GM19395 (cell line): ENCODE data around the gene ECEL1.

ENCODE experiments used
- ATAC-seq: cut with Tn5 transposase; IDR thresholded peaks from one replicate; pipeline ENCODE4 v1.9.1; 2021; ENCODE audit warnings: mild to moderate bottlenecking, moderate library complexity; ENCODE audit not compliant: unreplicated experiment

Gene ECEL1

DNA sequence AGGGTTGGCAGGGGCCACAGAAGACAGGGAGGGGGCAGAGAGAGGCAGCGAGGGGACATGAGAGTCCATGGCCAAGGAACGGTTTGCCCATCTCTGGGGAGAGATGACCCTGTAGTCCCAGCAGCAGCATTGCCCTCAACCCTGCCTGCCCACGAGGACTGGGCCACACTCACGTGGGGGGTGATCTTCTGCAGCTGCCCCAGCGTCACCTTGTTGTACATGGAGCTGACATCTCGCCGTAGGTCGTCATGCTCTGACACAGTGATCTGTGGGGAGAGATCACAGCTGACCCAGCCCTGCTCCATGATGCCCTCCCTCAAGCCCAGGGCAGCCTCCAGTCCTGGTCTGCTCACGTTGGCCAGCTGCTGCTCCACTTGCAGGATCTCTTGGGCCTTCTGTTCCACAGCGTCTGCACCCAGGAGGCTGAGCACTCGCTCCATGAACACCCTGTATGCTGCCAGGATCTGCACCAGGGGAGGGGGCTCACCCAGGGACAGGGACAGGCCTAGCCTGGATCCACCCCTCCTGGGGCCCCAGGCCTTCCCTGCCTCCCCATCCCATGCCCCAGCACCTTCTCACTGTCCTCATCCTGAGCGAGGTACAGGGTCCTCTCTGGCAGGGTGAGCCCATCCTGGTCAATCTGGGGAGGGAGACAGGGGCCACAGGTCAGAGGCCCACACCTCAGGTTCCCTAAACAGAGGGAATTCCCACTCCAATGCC, 2.8 kb downstream of the ECEL1 start:
- ATAC-seq: no peak

DNA sequence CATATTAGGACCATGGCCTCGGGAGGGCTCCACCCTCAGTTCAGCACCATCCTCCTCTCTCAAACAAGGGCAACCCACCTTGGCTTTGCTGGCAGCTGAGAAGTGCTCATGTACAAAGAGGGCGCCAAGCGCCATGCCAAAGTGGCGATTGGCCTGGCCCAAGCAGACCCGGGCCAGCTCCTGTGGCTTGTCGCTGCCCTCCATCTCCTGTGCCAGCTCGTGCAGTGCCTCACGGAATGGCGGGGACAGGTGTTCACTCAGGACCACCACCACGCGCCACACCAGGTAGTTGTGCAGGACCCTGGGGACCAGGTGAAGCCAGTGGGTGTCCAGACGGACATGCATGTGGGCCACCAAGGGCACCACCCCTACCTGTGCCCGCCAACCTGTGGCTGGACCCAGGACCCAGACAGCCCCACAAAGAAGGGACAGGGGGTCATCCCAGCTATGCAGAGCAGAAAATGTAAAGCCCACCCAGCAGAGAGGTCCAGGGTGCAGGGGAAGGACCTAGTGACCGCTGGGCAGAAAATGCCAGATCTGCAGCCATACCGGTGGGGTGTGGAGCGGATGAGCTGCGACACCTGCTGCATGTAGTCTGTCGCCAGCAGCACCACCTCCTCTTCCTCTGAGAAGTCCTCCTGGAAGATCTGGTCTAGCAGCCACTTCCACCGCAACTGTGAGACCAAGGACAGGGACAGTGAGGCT, 3.6 kb downstream of the ECEL1 start:
- ATAC-seq: no peak

DNA sequence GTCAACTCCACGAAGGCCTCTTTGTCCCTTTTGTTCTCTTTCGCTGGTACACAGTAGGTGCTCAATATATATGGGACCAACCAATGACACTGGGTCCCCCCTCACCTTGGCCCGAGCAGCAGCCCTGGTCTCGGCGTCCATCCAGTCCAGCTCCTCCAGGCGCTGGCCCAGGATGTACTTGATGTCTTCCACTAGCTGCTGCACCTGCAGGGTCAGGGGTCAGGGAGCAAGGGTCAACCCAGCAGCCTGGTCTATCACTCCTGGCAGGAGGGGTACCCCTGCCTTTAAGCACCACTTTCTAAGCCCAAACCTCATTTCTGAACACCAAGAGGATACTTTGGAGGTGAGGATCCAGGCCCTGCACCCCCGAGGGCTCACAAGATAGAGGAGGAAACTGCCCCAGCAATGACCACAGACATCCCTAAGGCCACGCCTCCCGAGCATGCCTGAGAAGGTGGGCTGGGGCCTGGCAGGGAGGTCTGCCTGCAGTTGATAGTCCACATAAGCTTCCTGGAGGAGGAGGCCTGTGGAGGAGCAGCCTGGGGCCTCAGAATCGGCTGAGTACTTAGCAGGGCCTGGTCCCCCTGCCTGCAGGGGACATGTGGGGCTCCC, 4.2 kb downstream of the ECEL1 start:
- ATAC-seq: no peak

DNA sequence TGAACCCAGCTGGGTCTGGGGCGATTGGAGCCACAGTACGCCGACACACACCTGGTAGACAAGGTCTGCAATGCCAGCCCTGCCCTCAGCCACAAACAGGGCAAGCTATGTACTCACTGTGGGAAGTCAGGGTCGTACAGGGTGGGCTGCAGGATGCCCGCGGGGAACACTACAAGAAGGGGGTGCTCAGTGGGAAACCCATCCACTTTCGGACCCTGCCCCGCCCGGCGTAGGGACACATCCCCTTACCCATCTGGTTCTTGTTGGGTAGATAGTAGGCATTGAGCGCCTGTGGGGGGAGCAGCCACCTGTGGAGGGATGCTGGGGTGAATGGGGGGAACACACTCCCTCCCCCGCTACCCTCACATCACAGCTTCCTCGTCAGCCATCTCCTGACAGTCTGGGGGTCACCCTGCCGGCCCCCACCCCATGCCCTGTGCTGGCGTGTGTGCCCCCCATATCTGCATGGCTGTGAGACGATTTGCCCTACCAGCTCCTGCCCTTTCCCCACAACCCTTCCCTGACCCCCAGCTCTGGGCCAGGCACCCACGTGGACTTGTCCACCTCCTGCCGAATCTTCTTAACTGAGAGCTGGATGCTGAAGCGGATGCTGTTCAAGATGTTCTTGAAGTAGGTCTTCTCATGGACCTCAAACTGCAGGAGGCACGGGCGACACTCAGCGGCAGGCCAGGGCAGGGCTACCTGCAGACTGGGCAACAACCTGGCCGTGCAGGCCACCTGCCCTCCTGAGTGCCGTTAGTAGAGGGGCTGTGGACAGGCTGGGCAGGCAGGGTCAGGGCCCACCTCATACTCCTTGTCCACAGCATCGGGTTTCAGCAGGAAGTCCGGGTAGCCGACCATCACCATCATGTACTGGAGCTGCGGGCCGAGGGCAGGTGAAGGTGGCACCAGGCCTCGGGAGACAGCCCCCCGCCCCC, 5.1 kb downstream of the ECEL1 start:
- no peak for ATAC-seq

DNA sequence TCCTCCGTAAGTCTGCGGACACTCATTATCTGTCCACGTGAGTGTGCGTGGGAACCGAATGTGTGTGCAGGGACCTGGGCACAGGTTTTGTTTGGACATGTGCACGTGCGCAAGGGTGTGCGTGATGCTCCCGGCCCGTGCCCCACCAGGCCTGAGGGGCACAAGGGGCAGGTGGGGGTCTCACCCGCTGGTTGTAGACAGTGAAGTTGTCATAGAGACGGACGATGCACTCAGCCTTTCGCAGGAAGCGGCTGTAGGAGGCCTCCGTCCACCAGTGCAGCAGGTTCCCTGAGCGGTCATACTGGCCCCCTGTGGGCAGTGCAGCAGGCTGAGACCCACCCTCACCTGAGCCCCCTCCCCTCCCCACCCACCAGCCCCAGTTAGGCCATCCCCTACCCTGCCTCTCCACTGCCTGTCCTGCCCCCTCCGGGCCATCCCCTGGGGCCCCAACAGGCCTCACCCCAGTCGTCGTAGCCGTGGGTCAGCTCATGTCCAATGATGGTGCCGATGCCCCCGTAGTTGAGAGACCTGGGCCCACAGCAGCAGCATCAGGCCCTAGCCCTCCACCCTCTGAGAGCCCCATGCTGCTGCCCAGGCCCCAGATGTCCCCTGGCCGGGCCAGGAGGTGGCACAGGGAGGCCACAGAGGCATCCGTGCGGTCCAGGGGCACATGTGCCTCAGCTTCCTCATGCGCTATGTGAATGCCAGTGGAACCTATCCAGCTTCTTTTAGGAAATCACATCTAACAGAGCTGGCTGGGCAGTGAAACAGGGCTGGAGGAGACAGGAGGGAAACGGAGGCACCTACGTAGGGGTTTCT, 6.1 kb downstream of the ECEL1 start:
- ATAC-seq: no peak

DNA sequence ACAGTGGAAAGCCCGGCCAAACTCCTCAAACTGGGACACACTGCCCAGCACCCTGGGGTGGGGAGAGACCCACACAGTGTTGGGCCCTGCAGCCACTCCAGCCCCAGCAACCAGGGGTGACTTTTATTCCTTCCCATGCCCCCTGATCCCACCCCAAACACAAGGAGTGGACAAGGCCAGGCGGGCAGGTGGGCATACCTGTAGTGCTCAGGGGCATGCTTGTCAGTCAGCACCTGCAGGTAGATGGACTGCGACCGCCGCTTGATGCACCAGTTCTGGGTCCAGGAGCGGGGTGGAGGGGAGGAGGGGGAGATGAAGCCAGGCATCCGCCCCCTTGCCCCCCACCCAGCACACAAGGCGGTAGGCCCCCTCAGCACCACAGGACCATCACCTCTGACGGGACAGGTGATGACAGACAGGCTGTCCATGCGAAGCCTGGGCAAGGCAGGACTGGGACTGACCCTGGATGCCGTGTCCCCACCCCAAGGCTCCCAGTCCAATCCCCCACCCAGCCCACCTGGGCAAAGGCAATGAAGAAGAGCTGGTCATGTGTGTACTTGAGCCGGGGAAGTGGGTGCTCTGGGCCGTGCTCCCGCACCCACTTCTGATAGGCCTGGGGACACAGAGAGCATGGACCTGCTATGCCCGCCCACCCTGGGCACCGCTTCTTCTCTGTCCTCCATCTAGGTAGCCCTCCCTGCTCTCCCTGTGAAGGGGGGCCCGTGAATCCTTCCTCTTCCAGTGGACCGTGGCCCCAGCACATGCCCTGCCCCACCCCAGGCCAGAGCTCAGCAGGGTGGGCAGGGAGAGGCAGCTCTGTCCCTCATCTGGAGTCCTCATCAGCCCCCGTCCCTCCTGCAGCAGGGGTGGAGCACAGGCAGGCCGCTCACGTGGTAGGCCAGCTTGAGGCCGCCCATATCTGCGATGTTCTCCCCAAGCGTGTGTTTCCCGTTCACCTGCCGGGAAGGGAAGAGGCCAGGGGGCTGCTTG, 7.1 kb downstream of the ECEL1 start:
- no peak for ATAC-seq

DNA sequence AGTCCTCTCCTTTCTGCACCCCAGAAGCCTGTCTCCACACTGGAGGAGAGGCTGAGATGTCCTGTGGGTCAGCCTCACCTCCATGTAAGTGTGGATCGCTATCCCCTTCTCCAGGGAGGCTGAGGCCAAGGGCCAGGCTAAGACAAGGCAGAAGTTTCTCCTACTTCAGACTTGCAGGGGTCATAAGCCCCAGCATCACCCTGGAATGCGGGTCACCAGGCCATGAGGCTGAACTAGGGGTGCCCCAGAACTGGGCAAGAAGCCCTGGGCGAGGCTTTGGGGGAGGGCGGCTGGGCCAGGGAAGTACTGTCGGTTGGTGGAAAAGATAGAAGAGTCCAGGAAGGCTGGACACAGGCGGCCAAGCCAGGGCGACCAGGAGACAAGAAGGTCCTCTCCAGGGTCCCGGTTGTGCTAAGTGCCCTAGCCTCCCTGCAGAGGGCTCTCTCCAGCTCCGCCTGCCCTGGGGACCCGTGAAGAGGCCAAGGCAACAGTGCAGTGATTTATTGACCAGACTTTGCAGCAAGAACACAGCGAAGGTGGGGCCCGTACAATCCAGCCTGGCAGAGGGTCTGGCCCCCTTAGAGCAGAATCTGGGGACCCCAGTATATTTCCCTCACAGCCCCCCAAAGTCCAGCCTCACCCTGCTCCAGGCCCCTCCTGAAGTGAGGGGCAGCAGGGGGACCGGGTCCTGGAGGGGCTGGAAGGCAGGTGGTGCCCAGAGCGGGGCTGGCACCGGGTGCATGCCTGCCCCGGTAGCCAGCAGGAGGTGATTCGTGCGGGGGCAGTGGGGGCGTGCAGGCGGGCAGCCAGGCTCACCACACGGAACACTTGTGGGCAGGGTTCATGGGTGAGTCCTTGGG, 8.1 kb downstream of the ECEL1 start:
- ATAC-seq: no peak

DNA sequence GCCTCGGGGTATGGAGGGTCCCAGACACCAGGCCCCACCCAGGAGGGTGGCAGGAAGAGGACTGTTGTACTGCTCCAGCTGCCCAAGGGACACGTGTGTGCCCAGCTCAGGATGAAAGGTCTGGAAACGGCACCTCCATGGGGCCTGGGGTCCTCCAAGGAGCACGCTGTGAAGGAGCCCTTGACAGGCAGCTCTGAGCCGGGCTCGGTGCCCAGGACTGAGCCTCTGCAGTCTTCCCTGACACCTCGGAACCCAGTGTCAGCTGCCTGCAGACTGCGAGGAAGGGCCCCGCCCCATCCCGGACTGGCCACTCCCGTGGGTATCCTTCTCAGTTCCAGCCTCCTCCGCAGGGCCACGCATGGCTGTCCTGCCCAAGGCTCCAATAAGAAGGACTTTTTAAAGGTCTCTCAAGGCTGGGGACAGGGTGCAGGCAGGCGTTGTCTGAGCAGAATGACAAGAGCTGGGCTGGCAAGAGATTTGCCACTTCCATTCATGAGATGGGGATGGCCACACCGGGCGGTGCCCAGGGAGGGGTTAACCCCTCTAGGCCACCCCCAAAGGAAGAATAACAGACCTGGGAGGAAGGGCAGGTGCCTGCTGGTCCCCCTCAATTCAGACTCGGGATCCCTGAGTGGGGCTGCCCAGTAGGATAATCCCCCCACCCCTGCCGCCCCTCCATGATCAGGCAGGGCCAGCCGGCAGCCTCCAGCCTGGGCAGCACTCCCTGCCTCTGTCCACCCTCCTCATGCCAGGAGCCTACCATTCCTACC, 8.9 kb downstream of the ECEL1 start:
- ATAC-seq: no peak

DNA sequence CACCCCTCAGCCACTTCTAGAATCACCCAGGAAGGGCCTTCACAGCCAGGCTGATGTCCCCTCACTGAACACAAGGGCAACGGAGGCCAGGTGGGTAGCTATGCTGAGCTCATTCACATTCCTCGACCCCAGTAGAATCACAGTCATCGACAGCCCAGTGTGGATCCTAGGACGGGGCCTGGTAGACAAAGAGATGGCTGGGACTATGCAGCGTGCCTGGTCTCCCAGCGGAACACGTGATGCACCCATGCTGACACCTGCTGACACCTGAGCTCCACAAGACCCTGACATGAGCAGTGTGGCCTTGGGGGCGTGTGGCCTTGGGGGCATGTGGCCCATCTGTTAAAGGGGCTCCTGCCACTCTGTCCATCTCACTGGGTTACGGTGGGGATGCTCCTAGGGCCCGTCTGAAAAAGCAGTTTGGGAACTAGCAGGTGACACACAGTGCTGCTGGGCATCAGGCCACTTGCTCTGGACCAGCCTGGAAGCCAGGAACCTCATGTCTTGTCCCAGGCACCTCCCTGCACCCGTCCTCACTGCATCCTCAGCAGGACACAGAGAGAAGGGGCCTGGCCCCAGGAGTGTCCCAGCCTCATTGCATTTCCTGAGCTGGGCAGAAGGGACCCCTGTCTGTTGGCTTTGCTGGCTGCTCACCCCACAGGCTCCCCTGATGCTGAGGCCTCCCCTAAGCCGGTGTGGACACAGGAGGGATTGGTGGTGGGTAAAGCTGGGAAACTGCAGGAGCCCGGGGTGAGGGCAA, 9.7 kb downstream of the ECEL1 start:
- ATAC-seq: no peak

DNA sequence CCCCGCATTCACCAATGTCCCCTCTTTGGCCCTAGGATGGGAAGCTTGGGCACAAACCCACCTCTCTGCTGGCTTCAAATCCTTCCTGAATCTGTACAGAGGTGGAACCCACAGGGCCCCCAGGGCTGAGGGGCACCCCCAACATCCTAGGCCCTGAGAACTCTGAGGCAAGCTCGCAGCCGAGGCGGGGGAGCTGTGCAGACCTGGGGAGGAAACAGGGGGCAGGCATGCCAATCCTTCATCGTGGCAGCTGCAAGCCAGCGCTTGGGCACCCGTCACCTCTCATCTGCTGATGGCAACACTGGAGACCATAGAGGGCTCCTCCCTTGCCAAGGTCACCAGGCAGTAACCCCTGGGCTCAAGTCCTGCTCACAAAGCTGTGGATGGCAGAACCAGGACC, 10.8 kb downstream of the ECEL1 start:
- ATAC-seq: no peak

DNA sequence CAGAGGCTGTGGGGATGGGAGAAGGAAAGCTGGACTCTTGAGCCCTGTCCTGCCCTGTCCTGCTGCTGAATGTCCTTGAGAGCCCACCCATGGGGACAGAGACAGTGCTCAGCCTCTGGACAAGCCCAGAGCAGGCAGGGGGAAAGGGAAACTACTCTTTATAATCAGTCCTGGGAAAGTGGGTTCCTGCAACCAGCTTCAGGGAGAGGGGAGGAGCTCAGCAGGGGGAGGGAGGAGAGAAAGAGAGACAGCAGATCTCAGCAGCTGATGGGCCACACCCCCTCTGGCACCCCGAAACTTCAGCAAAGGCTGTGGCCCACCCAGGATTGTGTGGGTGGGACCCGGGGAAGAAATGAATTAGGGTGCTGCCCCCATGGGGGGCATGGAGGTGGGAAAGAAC, 11.6 kb downstream of the ECEL1 start:
- ATAC-seq: no peak

DNA sequence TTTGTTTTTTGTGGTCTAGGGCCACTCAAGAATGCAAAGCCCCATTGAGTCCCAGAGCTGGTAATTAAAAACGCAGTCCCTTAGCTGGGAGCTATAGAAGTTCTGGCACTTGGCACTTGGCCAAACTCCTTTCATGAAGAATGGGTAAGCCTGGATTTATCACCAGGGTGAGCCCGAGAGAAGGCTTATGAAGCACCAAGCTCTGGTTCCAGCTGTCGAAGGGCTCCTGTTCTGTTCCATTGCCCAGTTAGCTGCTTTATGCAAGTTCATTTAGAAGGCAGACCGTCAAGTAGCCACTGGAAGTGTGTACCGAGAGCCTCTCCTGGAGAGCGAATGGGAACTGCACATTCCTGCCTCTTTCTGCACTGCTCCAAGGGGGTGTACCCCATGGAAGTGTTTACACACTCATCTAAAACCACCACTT, 14.2 kb downstream of the ECEL1 start:
- no peak for ATAC-seq

DNA sequence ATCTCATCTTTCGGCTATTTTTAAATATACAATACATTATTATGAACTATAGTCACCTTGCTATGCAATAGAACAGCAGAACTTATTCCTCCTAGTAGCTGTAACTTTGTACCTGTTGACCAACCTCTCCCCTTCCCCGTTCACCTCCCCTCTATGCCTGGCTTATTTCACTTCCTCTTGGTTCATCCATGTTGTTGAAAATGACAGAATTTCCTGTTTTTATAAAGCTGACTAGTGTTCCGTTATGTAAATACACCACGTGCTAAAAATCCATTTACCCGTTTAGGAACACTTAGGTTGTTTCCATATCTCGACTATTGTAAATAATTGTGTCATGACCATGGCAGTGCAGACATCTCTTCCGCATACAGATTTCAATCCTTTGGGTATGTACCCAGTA, 21.4 kb downstream of the ECEL1 start:
- no peak for ATAC-seq

DNA sequence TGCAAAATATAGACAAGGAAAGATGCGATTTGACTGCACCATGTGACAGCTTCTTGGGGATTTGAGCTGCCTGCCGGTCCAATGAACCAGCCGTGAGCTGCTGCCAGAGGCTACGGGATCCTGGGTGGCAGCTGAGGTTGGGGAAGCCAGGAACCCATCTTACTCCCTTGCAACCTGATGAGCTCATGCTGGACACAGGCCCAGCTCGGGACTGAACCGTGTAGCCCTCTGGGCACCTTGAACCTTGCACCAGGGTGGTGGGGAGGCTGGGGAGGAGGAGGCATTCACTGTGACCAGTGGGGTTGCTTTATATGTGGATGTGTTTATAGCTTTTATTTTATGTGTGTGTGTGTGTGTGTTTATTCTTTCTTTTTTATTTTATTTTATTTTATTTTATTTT, 22.6 kb downstream of the ECEL1 start:
- ATAC-seq: no peak

DNA sequence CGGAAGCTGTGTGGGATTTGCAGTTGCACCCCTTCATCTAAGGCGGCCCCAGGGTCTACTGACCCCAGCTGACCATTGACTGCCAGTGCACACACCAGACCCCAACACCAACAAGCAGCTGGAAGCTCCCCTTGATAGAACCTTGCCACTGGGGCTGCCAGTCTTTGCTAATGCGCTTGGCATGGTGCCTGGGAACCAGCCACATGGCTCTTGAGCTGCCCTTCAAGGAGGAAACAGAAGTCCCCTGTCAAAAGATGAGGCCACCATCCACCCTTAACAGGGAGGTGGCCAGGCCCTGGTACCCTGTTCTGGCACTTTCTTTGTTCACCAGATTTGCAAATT, 23.1 kb downstream of the ECEL1 start:
- ATAC-seq: no peak

DNA sequence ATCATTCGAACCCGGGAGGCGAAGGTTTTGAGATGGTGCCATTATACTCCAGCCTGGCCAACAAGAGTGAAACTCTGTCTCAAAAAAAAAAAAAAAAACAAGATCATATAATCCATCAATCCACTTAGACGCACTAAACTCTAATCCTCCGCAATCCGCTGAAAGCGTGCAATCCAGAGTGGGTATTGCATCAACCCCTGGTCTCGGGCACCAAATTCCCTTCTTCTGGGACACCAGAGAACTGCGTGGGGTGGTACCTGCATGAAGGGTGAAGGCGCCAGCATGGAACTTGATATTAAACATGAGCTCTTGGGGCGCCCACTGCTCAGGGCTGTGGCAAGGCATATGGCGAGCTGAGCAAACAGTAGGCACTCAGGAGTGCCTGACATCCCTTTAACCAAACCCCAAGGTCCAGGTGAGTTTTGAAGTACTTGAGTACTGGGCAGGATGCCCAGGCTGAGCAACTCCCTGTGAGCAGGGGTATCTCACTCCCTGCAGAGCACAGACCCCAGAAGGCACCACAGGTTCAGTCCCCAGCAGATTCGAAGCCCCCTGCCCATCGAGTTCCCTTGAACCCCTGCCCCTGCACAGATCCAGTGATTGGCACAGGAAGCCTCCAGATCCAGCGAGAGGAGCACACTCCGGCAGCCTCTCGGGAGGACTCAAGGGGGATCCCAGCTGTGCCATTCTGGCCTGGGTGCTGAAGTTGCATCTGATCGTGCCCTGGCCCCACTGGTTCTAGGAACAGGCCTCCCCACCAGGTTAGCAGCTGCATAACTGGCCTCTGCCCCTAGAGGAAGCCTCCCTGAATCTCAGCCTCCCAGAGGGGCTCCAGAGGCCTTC, 23.7 kb downstream of the ECEL1 start:
- ATAC-seq: no peak
